Gastroesophageal sphincter (tissue), 4 donors: ENCODE data around the gene ZRANB3. TPM values are rescaled to one million over a fixed set of nuclear protein-coding genes. Genes with fewer than 3 reads are reported as not detected.

Experiments used
- ATAC-seq: fragments of 150-250 bp; one replicate; pipeline ENCODE4 v1.9.1; 2016; ENCODE audit warnings: mild to moderate bottlenecking, moderate library complexity
- H3K27ac ChIP-seq, 4 donors: fragments of 200-600 bp; sonication (generic) in 3 of 4; 1 replicate in 3 of 4; 2 replicates in 1 of 4; pipeline ENCODE4 v1.5.1; 2016 to 2019
- H3K27me3 ChIP-seq: fragments of 200-600 bp; sonication (generic); one replicate; pipeline ENCODE4 v1.5.1; 2019
- H3K36me3 ChIP-seq, 2 donors: fragments of 200-600 bp; sonication (generic); one replicate each; pipeline ENCODE4 v1.5.1; 2019; ENCODE audit warnings: control low read depth in 1 of 2
- H3K4me1 ChIP-seq, 3 donors: fragments of 200-600 bp; sonication (generic); 1 replicate in 2 of 3; 2 replicates in 1 of 3; pipeline ENCODE4 v1.5.1; 2016 to 2019; ENCODE audit warnings: control low read depth in 2 of 3
- H3K4me3 ChIP-seq, 2 donors: fragments of 200-600 bp; sonication (generic); one replicate each; pipeline ENCODE4 v1.5.1; 2019; ENCODE audit warnings: mild to moderate bottlenecking in 1 of 2, moderate library complexity in 1 of 2
- H3K9me3 ChIP-seq, 3 donors: fragments of 200-600 bp; sonication (generic); one replicate each; pipeline ENCODE4 v1.5.1; 2017 to 2019; ENCODE audit warnings: control low read depth in 2 of 3
- CTCF ChIP-seq, 4 experiments: fragments of 200-600 bp in 2 of 4; fragments of 450-650 bp in 2 of 4; sonication (generic) in 1 of 4; IDR thresholded peaks; one replicate each; pipeline ENCODE4 v1.5.1; 2017 to 2019; ENCODE audit warnings: antibody characterized with exemption in 4 of 4, mild to moderate bottlenecking in 2 of 4, moderate library complexity in 2 of 4
- EP300 ChIP-seq: sonication (generic); formaldehyde crosslinking; IDR thresholded peaks from one replicate; pipeline ENCODE4 v1.6.1; 2017; ENCODE audit warnings: antibody characterized with exemption, mild to moderate bottlenecking
- POLR2A ChIP-seq, 2 donors: fragments of 450-650 bp; IDR thresholded peaks; one replicate each; pipeline ENCODE4 v1.6.1; 2017; ENCODE audit warnings: antibody characterized with exemption in 2 of 2, mild to moderate bottlenecking in 2 of 2, moderate library complexity in 1 of 2
- POLR2AphosphoS5 ChIP-seq: sonication (generic); formaldehyde crosslinking; IDR thresholded peaks from one replicate; pipeline ENCODE4 v1.6.1; 2017; ENCODE audit warnings: antibody characterized with exemption
- WGBS, 2 donors: methylation state at CpG; one replicate each; pipeline ENCODE4 v1.1.5; 2018; ENCODE audit warnings: low coverage in 1 of 2; 5-methylcytosine and 5-hydroxymethylcytosine counted together
- total RNA-seq, 4 donors: library from RNA; depleted of rRNA; stranded (reverse); fragments of >200 nt; gene quantifications; one replicate each; pipeline ENCODE4 v1.1.0, GENCODE V29; 2016

The ZRANB3 gene
- total RNA-seq, 4 donors from 2014 or later, result 1.4 to 4.6 (median 2.4) TPM

GRCh38 chr2:135219226-135219625, 311.8 kb downstream of the ZRANB3 start:
- H3K27me3 ChIP-seq, result no peaks in the 10 kb centered on the region
- no peak overlapping the region for H3K4me3 ChIP-seq
- no peaks in the 10 kb centered on the region for H3K4me1 ChIP-seq
- H3K27ac ChIP-seq, result no peak overlapping the region
- H3K36me3 ChIP-seq, result peaks cover 0 to 16% of the 10 kb centered on the region in 2 donors
- TF ChIP-seq POLR2A (IDR thresholded peaks at IDR 0.05) (no peak), CTCF (IDR thresholded peaks at IDR 0.05) (no peak), EP300 (no peak), POLR2AphosphoS5 (no peak)
- ATAC-seq, result no peak
- WGBS, 2 donors, result 100% methylated on average over 1 of the region's 1 CpG; no CpG with 5 or more reads in 1 of the 2 donors
- no peaks in the 10 kb centered on the region for H3K9me3 ChIP-seq

- TF ChIP-seq CTCF (IDR thresholded peaks at IDR 0.05), result no peak
- TF ChIP-seq EP300, result no peak
- TF ChIP-seq POLR2A (IDR thresholded peaks at IDR 0.05), result no peak
- TF ChIP-seq POLR2AphosphoS5, result no peak
- no peaks in the 10 kb centered on the region for H3K27me3 ChIP-seq
- WGBS, 2 donors, result 78 to 100% methylated on average over 2 of the region's 2 CpGs
These were observed 312.6 kb downstream of the ZRANB3 start for GRCh38 chr2:135218426-135218825.

GRCh38 chr2:135212757-135213156, 318.3 kb downstream of the ZRANB3 start:
- H3K27ac ChIP-seq, result no peak overlapping the region
- H3K27me3 ChIP-seq, result no peaks in the 10 kb centered on the region
- peaks cover 0 to 14% (median 0%) of the 10 kb centered on the region in 3 donors for H3K4me1 ChIP-seq
- ATAC-seq, result no peak
- TF ChIP-seq POLR2A (IDR thresholded peaks at IDR 0.05) (no peak), EP300 (no peak), POLR2AphosphoS5 (no peak)
- 0 to 52% methylated on average over 1 to 2 of the region's 2 CpGs for WGBS, 2 donors
- peaks cover 0 to 9% of the 10 kb centered on the region in 2 donors for H3K36me3 ChIP-seq
- no peak overlapping the region for H3K4me3 ChIP-seq
- H3K9me3 ChIP-seq, result no peaks in the 10 kb centered on the region

More at GRCh38 chr2:135218426-135218825, 312.6 kb downstream of the ZRANB3 start:
- H3K27ac ChIP-seq, result no peak overlapping the region
- H3K36me3 ChIP-seq, result peaks cover 0 to 16% of the 10 kb centered on the region in 2 donors
- H3K4me3 ChIP-seq, result no peak overlapping the region
- no peaks in the 10 kb centered on the region for H3K4me1 ChIP-seq
- no peak for ATAC-seq
- H3K9me3 ChIP-seq, result no peaks in the 10 kb centered on the region

GRCh38 chr2:135208016-135208415, 323.0 kb downstream of the ZRANB3 start:
- 54 to 56% methylated on average over 2 of the region's 2 CpGs for WGBS, 2 donors
- Histone ChIP-seq H3K4me1 (peaks cover 0 to 11% (median 0%) of the 10 kb centered on the region in 3 donors), H3K27me3 (no peaks in the 10 kb centered on the region), H3K36me3 (no peaks in the 10 kb centered on the region), H3K4me3 (no peak overlapping the region), H3K9me3 (no peaks in the 10 kb centered on the region), H3K27ac (no peak overlapping the region)
- TF ChIP-seq POLR2AphosphoS5, result no peak
- no peak for TF ChIP-seq EP300
- TF ChIP-seq POLR2A (IDR thresholded peaks at IDR 0.05), result no peak
- no peak for TF ChIP-seq CTCF (IDR thresholded peaks at IDR 0.05)
- no peak for ATAC-seq

GRCh38 chr2:135203944-135204343, 327.1 kb downstream of the ZRANB3 start:
- no peak overlapping the region for H3K4me3 ChIP-seq
- no peaks in the 10 kb centered on the region for H3K9me3 ChIP-seq
- H3K27ac ChIP-seq, result no peak overlapping the region
- H3K4me1 ChIP-seq, result no peaks in the 10 kb centered on the region
- no peaks in the 10 kb centered on the region for H3K27me3 ChIP-seq
- WGBS, 2 donors, result 91 to 93% methylated on average over 3 of the region's 3 CpGs
- no peak for ATAC-seq
- no peak for TF ChIP-seq EP300
- no peak for TF ChIP-seq POLR2AphosphoS5
- TF ChIP-seq POLR2A (IDR thresholded peaks at IDR 0.05), result no peak
- TF ChIP-seq CTCF (IDR thresholded peaks at IDR 0.05), result no peak
- H3K36me3 ChIP-seq, result no peaks in the 10 kb centered on the region
